Renal cortex interstitium (tissue), 11 donors: ENCODE data around the gene ZSCAN21. TPM values are rescaled to one million over a fixed set of nuclear protein-coding genes. Genes with fewer than 3 reads are reported as not detected.

ENCODE experiments used
- DNase-seq, 11 donors: peaks; one replicate each; pipeline ENCODE4 v3.0.0-alpha.2; 2013; ENCODE audit warnings: low read depth in 9 of 11, low spot score in 4 of 11; ENCODE audit errors: extremely low read depth in 1 of 11
- polyA plus RNA-seq, 3 donors: library from polyadenylated mRNA; unstranded; fragments of 120-200 nt; gene quantifications; one replicate each; pipeline ENCODE4 v1.2.1, GENCODE V29; 2013; ENCODE audit not compliant: insufficient read length in 3 of 3

ZSCAN21 gene
- polyA plus RNA-seq, 3 donors = 21.8 to 24.7 (median 23.3) TPM

DNA sequence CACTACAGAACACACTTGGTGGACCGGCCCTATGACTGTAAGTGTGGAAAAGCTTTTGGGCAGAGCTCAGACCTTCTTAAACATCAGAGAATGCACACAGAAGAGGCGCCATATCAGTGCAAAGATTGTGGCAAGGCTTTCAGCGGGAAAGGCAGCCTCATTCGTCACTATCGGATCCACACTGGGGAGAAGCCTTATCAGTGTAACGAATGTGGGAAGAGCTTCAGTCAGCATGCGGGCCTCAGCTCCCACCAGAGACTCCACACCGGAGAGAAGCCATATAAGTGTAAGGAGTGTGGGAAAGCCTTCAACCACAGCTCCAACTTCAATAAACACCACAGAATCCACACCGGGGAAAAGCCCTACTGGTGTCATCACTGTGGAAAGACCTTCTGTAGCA, 14.6 kb downstream of the ZSCAN21 start:
- DNase-seq = no peak

DNA sequence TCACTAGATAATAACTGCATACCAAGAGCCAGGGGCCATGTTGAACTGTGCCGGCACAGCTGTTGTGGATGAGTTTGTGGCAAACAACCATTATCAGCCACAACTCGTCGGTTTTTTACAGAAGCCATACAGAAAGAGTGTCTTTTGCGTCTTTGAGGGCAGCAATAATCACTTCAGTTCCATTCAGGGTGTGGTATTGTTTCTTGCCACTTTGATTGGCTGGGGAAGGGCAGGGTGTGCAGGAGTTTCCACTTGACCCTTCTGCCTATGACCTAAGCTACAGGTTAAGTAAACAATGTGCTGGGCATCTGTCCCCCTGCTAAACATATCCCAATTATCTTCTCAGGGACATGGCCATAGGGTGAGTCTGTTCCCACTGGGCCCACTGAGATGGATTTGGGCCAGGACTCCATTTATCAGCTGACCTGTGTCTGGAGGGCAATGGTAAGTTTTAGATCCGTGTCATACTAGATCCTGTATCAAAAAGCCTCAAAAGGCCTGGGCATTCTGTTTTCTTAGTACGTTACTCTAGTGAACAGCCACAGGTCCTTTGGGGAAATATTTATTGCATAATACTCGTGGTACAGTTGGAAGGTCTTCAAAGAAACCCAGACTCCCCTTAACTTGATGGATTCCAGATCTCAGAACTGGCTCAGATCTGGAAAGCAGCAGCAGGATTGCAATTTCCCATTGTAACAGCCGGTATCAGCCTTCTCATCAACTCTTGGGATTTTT, 16.0 kb downstream of the ZSCAN21 start:
- peak in 3 of 11 donors; percentile 45 to 66 (median 49) for DNase-seq

DNA sequence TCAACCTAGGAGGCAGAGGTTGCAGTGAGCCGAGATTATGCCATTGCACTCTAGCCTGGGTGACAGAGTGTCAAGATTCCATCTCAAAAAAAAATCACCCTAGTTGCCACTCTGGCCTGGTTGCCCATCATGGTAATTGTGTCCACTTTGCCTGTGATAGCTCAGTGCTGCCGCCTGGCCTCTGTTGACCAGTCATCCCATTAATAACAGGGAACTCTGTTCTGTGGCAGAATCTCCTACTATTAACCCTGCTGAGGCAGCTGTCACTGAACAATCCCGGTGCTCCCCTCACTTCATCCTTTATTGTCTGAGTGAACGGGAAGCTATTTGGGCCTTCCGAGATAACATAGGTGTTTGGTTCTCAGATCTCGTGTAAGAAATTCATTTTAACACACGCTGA, 17.4 kb downstream of the ZSCAN21 start:
- DNase-seq = no peak

DNA sequence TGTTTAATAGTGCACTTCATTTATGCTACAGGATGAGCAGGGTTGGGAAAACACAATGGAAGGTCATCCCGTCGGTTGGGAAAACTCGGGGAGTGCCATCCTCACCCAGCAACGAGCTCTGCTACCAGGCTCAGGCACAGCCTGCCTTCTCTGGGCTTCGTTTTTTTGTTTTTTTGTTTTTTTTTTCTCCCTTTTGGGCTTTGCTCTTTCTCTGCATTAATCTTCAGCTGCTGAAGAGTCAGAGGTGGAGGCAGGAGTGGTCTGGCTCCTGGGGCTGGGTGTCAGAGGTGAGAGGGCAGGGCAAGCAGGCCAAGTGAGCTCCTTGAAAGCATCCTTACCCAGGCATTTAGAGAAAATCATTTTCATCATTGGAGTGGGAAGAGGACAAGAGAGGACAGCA, 20.4 kb downstream of the ZSCAN21 start:
- no peak for DNase-seq

DNA sequence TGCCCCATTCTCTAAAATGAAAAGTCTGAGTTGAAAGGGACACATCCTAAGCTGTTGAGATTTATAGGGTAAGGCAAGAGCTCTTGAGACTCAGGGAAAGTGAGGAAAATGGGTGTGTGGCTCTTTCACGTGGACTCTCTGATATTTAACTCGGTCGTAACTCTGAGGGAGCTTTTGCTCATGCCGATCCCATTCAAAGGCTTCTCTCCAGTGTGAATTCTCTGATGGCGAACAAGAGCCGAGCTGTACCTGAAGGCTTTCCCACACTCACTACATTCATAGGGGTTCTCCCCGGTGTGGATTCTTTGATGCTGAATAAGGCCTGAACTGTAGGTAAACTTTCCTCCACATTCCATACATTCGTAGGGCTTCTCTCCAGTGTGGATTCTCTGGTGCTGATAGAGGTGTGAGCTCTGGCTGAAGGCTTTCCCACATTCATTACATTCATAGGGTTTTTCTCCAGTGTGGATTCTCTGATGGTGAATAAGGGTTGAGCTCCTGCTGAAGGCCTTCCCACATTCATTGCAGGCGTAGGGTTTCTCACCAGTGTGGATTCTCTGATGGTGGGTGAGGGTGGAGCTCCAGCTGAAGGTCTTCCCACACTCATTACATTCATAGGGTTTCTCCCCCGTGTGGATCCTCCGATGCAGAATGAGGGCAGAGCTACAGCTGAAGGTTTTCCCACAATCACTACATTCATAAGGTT, 21.6 kb downstream of the ZSCAN21 start:
- DNase-seq = no peak

DNA sequence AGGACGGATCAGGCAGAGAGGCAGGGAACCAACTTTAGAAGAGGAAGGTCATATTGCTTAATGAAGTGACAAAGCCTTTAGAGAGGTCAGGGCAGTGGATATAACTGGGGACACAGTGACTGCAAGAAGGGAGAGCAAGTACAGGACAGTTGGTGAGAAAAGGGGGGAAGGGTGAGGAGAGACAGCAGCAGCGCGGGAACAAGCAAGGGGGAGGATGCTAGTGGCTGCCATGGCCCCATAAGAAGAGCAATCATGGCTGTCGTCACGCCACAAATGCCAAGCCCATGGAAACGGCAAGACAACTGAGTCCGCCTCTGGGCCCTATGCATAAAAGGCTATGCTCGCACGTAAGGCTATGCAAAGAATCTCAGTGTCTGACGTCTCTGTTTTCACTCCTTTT, 22.9 kb downstream of the ZSCAN21 start:
- DNase-seq = no peak

DNA sequence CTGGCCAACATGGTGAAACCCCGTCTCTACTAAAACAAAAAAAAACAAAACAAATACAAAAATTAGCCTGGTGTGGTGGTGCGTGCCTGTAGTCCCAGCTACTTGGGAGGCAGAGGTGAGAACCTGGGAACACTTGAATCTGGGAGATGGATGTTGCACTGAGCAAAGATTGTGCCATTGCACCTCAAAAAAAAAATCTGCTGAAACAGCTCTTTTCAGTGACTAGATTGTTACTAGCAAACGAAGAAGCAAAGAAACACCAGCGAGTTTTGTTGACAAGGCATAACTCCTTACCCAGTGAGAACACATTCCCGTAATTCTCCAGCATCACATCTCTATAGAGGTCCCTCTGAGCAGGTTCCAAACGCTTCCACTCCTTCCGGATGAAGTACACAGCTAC, 25.3 kb downstream of the ZSCAN21 start:
- DNase-seq = no peak

DNA sequence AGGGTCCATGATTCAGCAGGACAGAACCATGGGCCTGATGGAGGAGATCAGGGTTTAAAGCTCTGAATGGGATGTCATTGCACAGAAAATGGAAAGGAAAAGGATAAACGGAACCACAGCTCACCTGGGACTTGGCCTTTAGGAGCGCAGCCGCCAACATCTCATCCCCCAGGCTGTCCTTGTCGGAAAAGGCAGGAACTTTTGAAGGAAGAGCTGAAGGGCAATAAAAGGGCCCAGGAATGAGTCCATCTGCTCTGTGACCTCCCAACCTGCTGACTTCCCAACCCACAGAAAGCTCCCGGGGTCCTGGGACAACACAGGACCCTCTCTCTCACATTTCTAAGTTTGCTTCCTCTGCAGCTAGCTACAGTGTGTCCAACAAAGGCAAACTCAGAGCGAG, 25.8 kb downstream of the ZSCAN21 start:
- DNase-seq = no peak

DNA sequence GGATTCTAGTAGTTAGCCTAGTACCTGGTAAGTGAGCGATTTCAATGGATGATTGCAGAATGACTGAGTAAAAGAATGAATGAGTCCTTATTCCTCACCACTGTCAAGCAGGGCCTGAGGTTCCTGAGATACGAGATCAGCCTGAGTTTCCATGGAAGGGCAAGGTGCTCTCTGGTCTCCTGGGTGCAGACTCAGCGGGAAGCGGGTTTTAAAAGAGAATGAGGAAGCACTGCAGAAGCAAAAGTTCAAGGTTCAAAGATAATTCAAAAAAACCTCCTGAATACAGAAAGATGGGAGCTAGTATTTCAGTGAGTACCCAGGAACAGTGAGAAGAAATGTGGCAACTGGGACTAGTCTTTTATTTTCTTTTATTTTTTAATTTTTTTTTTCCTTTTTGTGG, 27.6 kb downstream of the ZSCAN21 start:
- DNase-seq = no peak

DNA sequence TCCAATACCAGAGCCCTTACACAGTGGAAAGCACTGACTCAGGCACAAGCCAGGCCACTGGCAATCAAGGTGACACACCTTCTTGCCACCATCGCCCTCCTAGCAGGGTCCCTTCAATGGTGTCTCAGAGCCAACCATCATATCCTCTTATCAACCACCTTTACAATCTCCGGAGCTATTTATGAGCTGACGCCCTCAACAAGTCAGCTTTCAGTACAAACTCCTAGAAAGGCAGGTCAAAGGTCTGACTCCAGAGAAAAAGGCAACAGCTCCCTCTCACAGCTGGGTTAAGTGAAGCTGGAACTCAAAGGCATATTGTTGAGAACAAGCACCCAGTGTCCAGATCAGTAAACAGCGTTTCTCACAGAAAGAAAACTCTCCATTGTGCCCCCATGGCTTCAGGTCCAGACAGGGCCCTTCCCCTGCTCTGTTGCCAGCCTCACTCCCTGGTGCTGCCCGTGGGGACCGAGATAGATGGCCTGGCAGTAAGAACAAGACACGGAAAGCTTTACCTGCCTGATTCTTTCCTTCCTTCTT, 29.5 kb downstream of the ZSCAN21 start:
- no peak for DNase-seq

DNA sequence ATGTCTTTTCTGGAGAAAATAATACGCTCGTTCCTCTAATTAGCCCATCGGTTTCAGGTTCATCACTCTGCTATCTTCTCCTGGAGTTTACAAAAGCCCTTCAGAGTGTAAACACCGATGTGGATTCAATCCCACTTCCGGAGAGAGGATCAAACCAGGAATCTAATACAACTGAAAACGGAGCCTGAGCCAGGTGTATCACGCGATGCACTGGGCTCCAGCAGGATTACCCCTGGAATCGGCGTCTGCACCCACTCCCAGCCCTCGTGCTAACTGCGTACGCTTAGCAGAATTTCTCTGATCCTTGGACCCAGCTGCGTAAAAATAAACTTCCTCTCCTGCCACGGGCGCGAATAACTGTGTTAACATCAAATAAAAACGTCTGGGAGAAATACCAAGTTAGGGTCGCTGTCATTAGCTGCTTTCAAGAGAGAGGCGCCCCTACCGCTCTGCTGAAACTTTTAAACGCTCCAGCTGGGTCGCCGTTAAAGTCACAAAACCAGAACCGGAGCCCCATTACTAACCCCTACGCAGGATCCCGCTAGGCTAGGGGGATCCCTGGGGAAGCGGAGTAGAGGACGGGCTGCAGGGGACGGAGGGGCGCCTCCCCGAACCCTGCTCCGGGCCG, 31.4 kb downstream of the ZSCAN21 start:
- no peak for DNase-seq

DNA sequence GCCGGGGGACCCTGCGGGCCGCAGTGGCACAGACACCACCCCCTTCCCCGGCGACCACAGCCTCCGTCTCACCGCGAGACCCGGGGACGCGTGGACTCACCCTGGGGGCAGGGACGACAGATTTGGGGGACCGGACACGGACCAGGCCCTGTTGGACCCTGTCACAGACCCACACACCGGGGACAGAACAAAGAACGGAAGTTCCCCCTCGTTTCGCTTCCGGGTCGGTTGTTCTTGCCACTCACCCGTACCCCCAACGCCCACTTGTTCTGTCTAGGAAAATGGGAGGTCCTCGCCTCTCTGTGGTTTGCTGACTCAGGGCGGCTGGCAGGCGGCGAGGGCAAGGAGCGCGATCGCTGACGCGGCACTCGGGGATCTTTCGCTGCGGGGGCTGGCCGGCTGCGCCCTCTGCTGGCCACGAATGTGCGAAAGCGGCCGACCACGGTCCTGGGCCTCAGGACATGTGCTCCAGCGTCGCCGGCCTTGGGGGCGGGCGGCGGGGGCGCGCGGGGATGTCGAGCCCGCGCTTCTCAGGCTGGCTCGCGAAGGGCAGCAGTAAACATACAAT, 32.0 kb downstream of the ZSCAN21 start, which contains the start of gene ZNF3:
Gene ZNF3 (minus strand): TSS at position 189 of the 568 bp plus-strand sequence. CDS start 4,366 bp downstream, outside the sequence.
- DNase-seq = peak; percentile 95 to 99 (median 99)

DNA sequence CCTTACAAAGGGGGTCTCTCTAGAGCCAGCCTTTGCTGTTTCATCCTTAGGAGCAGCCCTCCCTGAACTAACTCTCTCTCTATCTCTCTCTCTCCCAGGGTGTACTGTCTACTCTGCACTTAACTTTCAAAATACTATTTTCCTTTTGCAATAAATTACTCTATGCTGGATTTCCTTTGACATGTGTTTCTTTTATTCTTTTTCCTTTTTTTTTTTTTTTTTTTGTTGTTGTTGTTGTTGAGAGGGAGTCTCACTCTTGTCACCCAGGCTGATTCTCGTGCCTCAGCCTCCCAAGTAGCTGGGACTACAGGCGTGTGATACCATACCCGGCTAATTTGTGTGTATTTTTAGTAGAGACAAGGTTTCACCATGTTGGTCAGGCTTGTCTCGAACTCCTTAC, 33.4 kb downstream of the ZSCAN21 start:
- DNase-seq = no peak

DNA sequence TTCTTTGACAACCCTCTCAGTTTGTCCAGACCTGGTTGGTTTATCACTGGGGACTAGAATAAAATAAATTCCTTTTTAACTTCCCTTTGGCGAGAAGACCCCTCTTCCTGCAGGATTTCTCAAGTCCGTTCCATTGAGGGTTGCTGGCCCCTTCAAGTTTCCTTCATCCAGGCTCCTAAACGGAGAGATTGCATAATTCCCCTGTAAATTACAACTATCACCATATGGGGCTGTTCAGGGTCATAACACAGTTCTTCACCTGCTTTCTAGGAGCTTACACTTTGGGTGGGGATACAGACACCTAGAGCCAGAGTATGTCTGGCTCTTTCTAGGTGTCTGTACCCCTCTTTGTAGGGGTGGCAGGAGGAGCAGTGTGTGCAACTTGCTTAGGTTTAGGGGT, 35.9 kb downstream of the ZSCAN21 start:
- no peak for DNase-seq

DNA sequence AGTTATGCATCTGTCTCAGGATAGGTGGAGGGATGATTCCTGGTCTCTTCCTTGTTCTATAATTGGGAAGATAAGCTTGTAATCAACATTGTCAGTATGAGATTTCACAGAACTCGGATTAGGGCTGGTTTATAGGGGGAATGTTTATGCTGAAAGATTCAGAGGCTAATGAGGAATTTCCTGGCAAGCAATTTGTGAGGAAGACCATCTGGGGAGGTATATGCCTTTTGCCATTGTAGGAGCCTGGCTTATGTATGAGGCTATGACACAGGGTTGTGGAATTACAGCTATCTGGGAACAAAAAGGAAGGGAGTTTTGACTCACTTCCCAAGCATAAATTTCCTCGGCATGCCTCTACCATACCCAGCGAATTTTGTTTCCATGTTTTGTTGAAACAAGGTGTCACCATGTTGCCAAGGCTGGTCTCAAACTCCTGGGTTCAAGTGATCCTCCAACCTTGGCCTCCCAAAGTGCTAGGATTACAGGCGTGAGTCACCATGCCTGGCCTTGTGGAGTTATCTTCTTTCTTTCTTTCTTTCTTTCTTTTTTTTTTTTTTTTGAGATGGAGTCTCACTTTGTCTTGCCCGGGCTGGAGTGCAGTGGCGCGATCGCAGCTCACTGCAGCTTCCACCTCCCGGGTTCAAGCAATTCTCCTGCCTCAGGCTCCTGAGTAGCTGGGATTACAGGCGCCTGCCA, 37.6 kb downstream of the ZSCAN21 start:
- DNase-seq = peak in 4 of 11 donors; percentile 35 to 65 (median 51)

DNA sequence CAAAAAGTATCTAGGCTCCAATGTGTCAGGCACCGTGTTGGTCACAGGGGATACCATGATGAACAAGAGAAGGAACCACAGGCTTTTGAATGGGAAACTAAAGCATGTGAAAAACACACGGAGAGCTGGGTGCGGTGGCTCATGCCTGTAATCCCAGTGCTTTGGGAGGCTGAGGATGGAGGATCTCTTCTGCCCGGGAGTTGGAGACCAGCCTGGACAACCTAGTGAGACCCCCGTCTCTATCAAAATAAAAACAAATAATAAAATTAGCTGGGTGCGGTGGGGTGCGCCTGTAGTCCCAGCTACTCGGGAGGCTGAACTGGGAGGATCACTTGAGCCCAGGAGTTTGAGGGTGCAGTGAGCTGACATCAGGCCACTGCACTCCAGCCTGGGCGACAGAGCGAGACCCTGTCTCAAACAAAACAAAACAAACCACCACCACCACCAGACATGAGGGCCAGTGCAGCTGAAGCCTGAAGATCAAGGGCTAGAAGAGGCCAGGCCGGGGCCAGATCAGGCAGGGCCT, 38.6 kb downstream of the ZSCAN21 start:
- no peak for DNase-seq

DNA sequence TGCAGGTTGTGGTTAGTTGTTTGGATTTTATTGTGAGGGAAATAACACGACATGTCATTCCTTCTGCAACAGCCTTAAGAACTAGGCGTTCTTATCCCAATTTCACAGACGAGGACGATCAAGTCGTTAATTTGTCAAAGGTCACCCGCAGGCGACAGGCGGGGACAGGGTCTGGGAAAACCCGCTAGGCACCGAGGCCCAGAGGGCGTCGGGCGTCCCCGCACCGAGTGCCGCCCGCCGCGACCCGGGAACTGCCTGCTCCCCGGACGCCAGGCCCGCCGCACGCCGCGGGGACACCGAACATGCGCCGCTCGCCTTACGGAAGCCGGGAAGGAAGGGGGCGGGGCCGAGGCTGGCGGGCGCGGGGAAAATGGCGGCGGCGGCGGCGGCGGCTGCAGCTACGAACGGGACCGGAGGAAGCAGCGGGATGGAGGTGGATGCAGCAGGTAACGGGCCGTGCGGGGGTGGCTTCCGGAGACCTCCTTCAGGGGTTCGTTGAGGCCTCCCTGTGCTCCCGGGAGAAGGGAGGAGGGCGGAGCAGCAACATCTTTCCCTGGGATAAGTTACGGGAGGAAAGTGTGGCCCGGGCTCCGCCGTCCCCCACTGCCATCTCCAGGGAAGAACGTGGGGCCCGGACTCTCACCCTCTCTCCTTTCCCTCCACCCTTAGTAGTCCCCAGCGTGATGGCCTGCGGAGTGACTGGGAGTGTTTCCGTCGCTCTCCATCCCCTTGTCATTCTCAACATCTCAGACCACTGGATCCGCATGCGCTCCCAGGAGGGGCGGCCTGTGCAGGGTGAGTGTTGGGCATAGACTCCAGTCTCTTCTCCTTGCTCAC, 39.3 kb downstream of the ZSCAN21 start, which contains the start of gene COPS6:
Gene COPS6 (plus strand): TSS at position 349 of the 837 bp plus-strand sequence. CDS start 22 bp downstream, at position 371.
- peak in 8 of 11 donors; percentile 52 to 81 (median 76) for DNase-seq
